K562 (cell line): ENCODE measurements around the gene LSS. TPM values are rescaled to one million over a fixed set of nuclear protein-coding genes. Genes with fewer than 3 reads are reported as not detected.

Experiments
- BRD9 ChIP-seq: fragments of 450-650 bp; IDR thresholded peaks from 2 replicates; pipeline ENCODE4 v1.6.1; 2018; ENCODE audit warnings: low read depth; ENCODE audit not compliant: partially characterized antibody
- CBFA2T3 ChIP-seq: fragments of 450-650 bp; IDR thresholded peaks from 2 replicates; pipeline ENCODE4 v1.6.1; 2017
- CHCHD3 ChIP-seq: fragments of 250-450 bp; sonication (Bioruptor Pico); IDR thresholded peaks from 2 replicates; pipeline ENCODE4 v2.1.2; 2022; ENCODE audit warnings: mild to moderate bottlenecking
- CHD7 ChIP-seq: fragments of 200-600 bp; sonication (generic); IDR thresholded peaks from one replicate; pipeline ENCODE4 v1.6.1; 2012; ENCODE audit warnings: mild to moderate bottlenecking, low read depth, low read length, inconsistent platforms
- DDX20 ChIP-seq: fragments of 450-650 bp; IDR thresholded peaks from 2 replicates; pipeline ENCODE4 v1.6.1; 2016; ENCODE audit warnings: missing genetic modification characterization, low read depth, mild to moderate bottlenecking, missing compliant biosample characterization, moderate library complexity
- IRF2 ChIP-seq: sonication (generic); formaldehyde crosslinking; IDR thresholded peaks from 2 replicates; pipeline ENCODE4 v1.8.1; 2022; ENCODE audit warnings: mild to moderate bottlenecking, missing genetic modification reagents
- NCOA4 ChIP-seq: fragments of 450-650 bp; IDR thresholded peaks from 2 replicates; pipeline ENCODE4 v1.6.1; 2018; ENCODE audit warnings: mild to moderate bottlenecking; ENCODE audit not compliant: partially characterized antibody
- NELFE ChIP-seq: IDR thresholded peaks from 2 replicates; pipeline ENCODE4 v1.6.1; 2011; ENCODE audit warnings: mild to moderate bottlenecking; ENCODE audit not compliant: insufficient read depth, insufficient read length
- RFX1 ChIP-seq: fragments of 450-650 bp; IDR thresholded peaks from 2 replicates; pipeline ENCODE4 v1.6.1; 2016; ENCODE audit warnings: mild to moderate bottlenecking, moderate library complexity
- RNF2 ChIP-seq: sonication (generic); IDR thresholded peaks from 2 replicates; pipeline ENCODE4 v1.6.1; 2016
- STAT5A ChIP-seq: IDR thresholded peaks from 2 replicates; pipeline ENCODE4 v1.6.1; 2012; ENCODE audit warnings: low read length, inconsistent platforms, borderline replicate concordance
- STAT5B ChIP-seq: fragments of 250-450 bp; sonication (Bioruptor Pico); IDR thresholded peaks from 2 replicates; pipeline ENCODE4 v1.8.0; 2021; ENCODE audit warnings: mild to moderate bottlenecking, inconsistent platforms
- ZMIZ1 ChIP-seq, 2 experiments: fragments of 150-350 bp in 1 of 2; IDR thresholded peaks; 2 replicates each; pipeline ENCODE4 v1.6.1; 2012 to 2016; ENCODE audit warnings: low read depth in 2 of 2, low read length in 2 of 2, mild to moderate bottlenecking in 1 of 2, moderate library complexity in 1 of 2
- ZNF253 ChIP-seq: fragments of 250-450 bp; sonication (Bioruptor Pico); conservative IDR thresholded peaks from 2 replicates; pipeline ENCODE4 v1.6.1; 2021; ENCODE audit warnings: mild to moderate bottlenecking
- ZNF584 ChIP-seq: fragments of 200-800 bp; sonication (Bioruptor generic); IDR thresholded peaks from 2 replicates; pipeline ENCODE4 v1.6.1; 2016; ENCODE audit warnings: low read depth, mild to moderate bottlenecking, missing genetic modification characterization, missing compliant biosample characterization
- polyA plus RNA-seq, 8 experiments: library from polyadenylated mRNA; depleted of rRNA in 4 of 8; stranded (reverse) in 5 of 8; unstranded in 3 of 8; fragments of >200 nt; fragmentation: Nextera tagmentation in 2 of 8; fragmentation: Illumina TruSeq in 1 of 8; extraction: Ambion mirVana in 2 of 8; extraction: Trizol in 1 of 8; gene quantifications; 2 replicates each; pipeline versions ENCODE4 v1.2.1 to v1.2.3, GENCODE V29; 2011 to 2014; ENCODE audit warnings: inconsistent platforms in 1 of 8, missing spikeins in 1 of 8
- total RNA-seq, 7 experiments: library from RNA; depleted of rRNA in 6 of 7; stranded (reverse); fragments of >200 nt in 6 of 7; fragmentation: Illumina TruSeq in 2 of 7; extraction: Trizol in 2 of 7; gene quantifications; 2 replicates each; pipeline versions ENCODE4 v1.2.1 to v1.2.3, GENCODE V29; 2011 to 2021; ENCODE audit warnings: low replicate concordance in 1 of 7

LSS gene
- total and polyA plus RNA-seq, 9 of the 15 experiments (the other 6 are each of a cell fraction or from before 2014, with no cell fraction given), result 2.2 to 89.5 (median 37.4) TPM

GRCh38 chr21:46185716-46186115 lies 42.9 kb downstream of the LSS start (continued):
- no peak for TF ChIP-seq STAT5B (CRISPR knock-in tag)
- no peak for TF ChIP-seq ZMIZ1 (IDR thresholded peaks at IDR 0.05; ENCODE audit: low read depth in 2 of 2, low read length in 2 of 2)
- TF ChIP-seq NCOA4, result no peak
- TF ChIP-seq ZNF584, result no peak
- no peak for TF ChIP-seq STAT5A
- peak; percentile 81 for TF ChIP-seq CHD7
- TF ChIP-seq IRF2 (CRISPR knock-in tag), result no peak
- TF ChIP-seq RNF2, result no peak
- no peak for TF ChIP-seq RFX1
- peak; percentile 59 for TF ChIP-seq CBFA2T3
- no peak for TF ChIP-seq ZNF253 (CRISPR knock-in tag)
- TF ChIP-seq DDX20, result no peak
- peak; percentile 16 for TF ChIP-seq BRD9
- no peak for TF ChIP-seq CHCHD3 (CRISPR knock-in tag)
- no peak for TF ChIP-seq NELFE
